ENCODE measurements around the gene RPS28.
A peak's percentile ranks its signal among the peaks of the same experiment; 100 is the strongest.
"Not testable (repeated sequence)": the region's sequence is repeated elsewhere in the genome, so short reads cannot be mapped to it uniquely, and the experiment has no call there.

The RPS28 gene

DNA sequence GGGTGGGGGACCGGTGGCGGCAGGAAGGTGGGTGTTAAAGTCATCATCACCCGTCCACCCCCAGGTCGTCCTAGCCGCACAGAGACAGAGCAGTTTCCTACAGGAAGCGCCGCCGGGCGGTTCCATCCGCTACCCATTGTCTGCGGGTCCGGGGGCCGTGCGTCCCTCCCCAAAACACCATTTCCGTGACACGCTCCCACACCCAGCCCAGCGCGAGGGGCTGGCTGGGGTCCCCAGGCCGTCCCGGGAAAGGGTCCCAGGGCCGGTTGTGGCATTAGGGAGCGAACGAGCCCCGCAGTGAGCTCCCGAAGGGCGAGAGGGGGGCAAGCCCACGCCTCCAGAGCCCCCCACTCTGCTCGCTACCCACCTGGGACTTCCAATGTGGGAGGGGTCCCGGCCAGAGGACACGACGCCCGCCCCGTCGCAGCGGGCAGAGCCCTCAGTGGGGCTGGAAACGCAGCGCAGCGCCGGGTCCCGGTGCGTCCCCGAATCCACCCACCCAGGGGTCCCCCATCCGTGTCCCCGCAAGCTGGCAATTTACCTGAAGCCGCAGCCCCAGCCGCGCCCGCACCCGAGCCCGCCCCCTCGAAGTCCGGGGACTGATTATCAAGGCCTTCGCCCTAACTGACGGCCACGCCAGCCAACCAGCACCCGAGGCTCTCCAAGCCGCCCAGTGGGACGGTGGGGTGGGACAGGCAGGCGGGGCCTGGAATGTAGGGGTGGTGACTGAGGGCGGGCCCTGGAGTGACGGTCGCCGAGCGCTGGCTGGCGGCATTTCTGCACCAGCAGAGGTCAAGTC is 21.6 kb downstream of the RPS28 start, which contains the start of gene KANK3:
Gene KANK3, minus strand, starts transcription at position 579 of the 799 bp plus-strand sequence. CDS start 5,434 bp downstream, outside the sequence.
- DNase-seq: peak; percentile 96

DNA sequence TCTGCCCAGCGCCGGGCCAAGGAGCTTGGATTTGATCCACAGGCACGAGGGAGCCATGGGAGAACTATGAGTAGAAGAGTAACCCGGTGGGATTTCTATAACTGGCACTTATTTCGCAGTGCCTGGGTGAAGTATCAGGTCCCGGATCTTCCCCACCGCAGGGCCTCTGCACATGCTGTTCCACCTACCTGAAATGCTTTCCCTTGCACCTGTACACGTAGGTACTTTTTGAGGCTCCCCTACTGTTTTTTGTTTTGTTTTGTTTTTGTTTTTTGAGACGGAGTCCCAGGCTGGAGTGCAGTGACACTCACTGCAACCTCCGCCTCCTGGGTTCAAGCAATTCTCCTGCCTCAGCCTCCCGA is 22.2 kb downstream of the RPS28 start:
- DNase-seq: no peak

DNA sequence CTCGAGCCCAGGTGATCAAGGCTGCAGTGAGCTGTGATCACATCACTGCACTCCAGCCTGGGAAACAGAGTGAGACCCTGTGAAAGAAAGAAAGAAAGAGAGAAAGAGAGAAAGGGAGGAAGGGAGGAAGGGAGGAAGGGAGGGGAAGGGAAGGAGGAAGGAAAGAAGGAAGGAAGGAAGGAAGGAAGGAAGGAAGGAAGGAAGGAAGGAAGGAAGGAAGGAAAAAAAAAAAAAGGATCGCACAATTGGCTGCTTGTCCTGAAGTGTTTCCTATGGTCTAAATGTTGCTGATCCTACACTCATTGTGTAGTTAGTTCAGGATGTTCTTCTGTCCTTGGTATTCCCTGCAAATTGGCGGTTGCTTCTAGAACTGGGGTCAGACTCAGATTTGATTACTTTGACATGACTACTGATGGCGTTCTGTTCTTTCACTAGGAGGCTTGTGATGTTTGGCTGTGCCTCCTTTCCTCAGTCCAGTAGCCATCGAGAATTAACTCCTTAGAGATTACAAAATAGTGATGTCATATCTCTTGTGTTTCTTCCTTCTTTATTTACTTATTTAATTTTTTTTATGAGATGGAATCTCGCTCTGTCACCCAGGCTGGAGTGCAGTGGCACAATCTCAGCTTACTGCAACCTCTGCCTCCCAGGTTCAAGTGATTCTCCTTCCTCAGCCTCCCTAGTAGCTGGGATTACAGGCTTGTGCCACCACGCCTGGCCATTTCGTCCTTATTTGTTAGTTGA is 28.5 kb downstream of the RPS28 start:
- not testable (repeated sequence) for DNase-seq

DNA sequence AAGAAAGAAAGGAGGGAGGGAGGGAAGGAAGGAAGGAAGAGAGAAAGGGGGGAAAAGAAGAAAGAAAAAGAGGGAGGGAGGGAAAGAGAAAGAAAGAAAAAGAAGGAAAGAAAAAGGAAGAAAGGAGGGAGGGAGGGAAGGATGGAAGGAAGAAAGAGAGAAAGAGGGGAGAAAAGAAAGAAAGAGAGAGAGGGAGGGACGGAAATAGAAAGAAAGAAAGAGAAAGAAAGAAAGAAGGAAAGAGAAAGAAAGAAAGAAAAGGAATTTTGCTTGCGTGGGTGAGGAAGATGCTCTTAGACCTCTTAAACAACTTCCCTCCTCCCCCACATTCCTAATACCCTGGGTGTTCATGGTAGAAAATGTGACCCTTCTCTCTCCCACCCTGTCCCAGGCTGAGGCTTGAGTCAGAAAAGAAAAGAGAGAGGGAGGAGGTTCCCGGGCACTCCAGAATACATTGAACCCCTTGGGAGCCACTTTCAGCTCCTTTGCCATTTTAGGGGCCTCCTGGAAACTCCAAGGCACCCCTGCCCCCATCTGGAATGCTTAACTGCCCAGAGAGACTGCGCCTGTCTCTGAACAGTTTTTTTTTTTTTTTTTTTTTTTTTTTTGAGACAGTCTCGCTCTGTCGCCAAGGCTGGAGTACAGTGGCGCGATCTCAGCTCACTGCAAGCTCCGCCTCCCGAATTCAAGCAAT is 31.0 kb downstream of the RPS28 start:
- no peak for DNase-seq

DNA sequence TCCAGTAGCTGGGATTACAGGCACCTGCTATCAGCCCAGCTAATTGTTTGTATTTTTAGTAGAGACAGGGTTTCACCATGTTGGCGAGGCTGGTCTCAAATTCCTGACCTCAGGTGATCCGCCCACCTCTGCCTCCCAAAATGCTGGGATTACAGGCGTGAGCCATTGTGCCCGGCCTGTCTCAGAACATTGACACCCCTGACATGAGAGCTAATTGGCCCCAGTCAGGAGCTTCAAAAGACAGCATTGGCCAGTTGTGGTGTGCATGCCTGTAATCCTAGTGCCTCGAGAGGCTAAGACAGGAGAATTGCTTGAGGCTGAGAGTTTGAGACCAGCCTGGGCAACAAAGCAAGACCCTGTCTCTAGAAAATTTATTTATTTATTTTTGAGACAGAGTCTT is 31.5 kb downstream of the RPS28 start:
- not testable (repeated sequence) for DNase-seq

DNA sequence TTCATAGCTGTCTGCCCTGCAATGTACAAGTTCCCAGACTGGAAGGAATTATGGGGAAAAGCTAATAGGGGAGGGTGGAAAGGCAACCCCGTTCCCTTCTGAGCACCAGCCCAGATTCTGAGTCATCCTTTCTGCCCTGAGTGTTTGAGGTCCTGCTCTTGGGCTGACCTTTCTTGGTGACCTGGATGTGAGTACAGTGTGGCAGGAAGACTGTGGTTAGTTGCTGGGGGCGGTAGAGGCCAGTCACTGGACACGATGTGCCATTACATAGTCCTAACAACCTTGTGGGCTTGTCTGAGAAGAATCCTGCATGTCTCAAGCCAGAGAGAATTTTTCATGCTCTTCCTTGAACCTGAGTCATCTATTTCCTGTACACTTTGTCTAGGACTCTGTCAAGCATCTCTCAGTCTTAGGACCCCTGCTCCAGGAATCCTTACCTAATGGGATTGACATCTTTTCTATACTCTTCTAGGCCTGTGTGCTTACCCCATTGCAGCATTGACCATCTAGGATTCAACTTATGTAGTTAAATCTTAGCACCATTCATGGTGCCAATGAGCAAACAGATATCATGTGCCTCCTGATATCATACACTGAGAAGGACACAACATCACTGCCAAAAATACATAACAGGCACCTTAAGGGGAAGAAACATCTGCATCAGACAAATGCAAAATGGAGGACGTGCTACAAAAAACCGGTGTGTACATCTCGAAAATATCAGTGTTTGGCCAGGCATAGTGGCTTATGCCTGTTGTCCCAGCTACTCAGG is 34.5 kb downstream of the RPS28 start:
- DNase-seq: peak; percentile 83

DNA sequence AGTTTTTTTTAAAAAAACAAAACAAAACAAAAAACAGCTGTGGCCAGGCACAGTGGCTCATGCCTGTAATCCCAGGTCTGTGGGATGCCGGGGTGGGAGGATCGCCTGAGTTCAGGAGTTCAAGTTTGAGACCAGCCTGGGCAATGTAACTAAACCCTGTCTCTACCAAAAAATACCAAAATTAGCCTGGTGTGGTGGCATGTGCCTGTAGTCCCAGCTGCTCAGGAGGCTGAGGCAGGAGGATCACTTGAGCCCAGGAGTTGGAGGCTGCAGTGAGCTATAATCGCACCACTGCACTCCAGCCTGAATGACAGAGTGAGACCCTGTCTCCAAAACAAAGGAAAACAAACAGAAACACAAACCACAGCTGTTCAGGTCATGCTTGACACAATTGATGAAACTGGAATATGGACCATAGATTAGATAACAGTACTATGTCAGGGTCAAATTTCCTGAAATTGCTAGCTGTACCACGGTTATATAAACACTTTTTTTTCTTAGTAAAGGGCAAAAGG is 35.8 kb downstream of the RPS28 start:
- DNase-seq: no peak

DNA sequence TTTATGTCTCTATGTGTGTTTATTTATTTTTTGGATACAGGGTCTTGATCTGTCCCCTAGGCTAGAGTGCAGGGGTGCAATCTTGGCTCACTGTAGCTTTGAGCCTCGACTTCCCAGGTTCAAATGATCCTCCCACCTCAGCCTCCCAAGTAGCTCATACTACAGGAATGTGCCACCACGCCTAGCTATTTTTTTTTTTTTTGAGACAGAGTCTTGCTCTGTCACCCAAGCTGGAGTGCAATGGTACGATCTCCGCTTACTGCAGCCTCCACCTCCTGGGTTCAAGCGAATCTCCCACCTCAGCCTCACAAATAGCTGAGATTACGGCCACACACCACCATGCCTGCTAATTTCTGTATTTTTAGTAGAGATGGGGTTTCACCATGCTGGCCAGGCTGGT is 37.7 kb downstream of the RPS28 start:
- DNase-seq: no peak

DNA sequence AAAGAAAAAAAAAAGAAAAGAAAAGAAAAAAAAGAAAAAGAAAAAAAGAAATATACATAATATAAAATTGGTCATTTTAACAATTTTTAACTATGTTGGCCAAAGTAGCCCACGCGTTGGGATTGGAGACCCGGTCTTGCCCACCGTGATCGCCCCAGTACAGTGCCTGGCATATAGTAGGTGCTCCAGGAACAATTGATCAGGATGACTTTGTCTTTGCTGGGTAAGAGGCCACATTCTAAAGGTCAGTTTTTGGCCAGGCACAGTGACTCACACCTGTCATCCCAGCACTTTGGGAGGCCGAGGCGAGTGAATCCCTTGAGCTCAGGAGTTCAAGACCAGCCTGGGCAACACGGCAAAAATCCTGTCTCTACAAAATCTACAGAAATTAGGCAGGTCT is 38.9 kb downstream of the RPS28 start:
- DNase-seq: no peak

DNA sequence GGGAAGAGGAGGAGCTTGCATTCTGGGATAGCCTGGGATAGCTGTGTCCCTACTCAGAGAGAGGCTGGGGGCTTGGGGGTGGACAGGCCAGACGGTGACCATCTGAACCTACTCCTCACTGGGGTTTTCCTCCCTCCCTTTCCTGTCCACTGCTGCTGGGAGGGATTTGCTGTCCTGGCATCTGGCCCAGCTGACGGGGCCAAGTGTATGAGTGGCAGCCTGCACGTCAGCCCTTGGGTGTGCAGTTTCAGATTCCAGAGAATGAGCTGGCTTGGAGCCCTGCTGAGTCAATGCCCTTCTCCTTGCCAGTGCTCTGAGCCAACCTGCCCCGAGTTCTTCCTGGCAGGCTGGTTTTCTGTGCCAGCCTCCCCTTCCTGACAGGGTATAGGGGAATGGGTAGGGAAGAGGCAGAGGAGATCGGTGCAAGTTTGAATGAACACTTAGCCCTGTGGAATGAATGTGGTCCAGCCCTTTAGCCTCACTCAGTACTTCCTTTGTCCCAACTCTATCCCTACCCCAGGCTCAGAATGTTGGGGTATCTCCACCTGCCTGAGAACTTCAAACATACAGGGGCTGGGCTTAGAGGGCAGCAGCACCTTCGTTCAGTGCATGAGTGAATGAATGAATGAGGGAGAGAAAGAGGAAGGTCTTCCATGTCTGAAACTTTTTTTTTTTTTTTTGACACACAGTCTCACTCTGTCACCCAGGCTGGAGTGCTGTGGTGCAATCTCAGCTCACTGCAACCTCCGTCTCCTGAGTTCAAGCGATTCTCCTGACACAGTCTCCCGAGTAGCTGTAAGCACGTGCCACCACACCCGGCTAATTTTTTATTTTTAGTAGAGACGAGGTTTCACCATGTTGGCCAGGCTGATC is 40.9 kb downstream of the RPS28 start:
- peak; percentile 72 for DNase-seq

DNA sequence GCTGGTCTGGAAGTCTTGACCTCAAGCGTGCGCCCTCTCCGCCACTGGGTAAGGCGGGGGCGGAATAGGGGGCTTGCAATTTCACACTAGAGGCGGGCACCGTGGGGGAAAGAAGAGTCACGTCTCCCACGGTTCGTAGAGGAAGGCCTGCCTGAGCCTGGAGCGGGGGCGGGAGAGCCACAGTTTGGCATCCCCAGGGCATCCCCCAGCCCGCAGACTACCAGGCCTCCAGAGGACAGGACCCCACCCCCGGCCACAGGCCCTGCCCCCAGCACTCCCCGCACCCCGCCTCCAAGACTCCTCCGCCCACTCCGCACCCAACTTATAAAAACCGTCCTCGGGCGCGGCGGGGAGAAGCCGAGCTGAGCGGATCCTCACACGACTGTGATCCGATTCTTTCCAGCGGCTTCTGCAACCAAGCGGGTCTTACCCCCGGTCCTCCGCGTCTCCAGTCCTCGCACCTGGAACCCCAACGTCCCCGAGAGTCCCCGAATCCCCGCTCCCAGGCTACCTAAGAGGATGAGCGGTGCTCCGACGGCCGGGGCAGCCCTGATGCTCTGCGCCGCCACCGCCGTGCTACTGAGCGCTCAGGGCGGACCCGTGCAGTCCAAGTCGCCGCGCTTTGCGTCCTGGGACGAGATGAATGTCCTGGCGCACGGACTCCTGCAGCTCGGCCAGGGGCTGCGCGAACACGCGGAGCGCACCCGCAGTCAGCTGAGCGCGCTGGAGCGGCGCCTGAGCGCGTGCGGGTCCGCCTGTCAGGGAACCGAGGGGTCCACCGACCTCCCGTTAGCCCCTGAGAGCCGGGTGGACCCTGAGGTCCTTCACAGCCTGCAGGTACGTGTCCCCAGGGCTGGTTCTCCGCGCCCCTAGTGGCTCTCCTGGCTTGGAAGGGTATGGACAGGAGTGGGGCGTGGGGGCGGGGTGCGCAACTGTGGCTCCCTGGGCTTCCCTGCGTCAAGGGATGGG is 42.8 kb downstream of the RPS28 start, which contains the start of gene ANGPTL4:
Gene ANGPTL4, plus strand, starts transcription at position 353 of the 969 bp plus-strand sequence. Its CDS starts 167 bp downstream, at position 520.
- no peak for DNase-seq

DNA sequence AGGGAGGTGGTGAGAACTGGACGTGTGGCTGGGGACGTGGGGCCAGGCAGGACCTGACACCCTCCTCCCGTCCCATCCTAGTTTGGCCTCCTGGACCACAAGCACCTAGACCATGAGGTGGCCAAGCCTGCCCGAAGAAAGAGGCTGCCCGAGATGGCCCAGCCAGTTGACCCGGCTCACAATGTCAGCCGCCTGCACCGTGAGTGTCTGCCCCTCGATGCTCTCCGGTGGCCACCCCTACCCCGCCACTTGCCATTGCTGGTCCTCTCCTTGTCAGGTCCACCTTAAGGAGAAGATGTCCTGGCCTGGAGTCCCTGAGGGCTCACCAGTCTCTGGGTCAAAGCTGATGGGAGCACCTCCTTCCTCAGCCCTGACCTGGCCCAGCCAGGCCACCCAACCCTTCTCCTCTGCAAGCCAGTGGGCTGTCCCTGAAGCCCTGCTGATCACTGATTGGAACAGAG is 44.9 kb downstream of the RPS28 start:
- no peak for DNase-seq

DNA sequence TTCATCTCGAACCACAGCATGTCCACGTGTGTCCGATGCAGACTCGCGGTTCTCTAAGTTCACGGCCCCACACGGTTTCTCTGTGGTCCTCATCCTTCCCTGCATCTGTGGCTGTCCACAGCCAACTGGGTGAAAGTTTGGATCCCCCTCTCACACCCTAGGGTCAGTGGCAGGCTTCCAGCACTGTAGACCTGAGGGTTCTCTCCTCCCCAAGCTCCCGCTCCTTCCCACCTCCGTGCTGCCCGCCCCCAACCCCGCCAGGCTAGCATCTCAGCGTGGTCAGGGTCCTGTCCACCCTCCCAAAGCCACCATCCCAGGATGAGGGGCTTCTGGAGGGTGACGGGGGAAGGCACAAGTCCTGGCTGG is 45.6 kb downstream of the RPS28 start:
- no peak for DNase-seq

DNA sequence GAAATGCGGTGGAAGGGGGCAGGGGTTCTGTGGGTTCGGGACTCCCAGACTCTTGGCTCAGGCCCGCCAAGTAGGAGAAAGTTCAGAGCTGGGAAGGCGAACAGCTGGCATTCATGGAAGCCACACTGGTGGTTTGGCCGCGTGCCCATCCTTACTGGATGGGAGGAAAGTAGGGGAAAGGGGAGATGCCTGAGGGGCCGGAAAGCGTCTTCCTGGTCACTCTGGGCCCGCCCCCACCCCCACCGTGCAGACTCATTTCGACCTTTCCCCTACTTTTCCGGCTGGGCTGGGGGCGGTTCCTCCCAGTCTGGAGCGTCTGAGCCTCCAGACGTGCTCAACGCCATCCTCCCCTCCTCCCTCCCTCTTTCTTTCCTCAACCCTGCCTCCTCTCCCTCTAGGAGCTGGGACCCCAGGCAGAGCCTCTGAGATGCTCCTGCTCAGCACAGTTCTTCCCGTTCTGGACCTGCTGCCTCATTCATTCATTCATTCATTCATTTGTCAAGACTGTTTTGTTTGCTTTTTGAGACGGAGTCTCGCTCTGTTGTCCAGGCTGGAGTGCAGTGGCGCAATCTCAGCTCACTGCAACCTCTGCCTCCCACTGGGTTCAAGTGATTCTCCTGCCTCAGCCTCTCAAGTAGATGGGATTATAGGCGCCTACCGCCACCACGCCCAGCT is 46.2 kb downstream of the RPS28 start:
- DNase-seq: no peak

DNA sequence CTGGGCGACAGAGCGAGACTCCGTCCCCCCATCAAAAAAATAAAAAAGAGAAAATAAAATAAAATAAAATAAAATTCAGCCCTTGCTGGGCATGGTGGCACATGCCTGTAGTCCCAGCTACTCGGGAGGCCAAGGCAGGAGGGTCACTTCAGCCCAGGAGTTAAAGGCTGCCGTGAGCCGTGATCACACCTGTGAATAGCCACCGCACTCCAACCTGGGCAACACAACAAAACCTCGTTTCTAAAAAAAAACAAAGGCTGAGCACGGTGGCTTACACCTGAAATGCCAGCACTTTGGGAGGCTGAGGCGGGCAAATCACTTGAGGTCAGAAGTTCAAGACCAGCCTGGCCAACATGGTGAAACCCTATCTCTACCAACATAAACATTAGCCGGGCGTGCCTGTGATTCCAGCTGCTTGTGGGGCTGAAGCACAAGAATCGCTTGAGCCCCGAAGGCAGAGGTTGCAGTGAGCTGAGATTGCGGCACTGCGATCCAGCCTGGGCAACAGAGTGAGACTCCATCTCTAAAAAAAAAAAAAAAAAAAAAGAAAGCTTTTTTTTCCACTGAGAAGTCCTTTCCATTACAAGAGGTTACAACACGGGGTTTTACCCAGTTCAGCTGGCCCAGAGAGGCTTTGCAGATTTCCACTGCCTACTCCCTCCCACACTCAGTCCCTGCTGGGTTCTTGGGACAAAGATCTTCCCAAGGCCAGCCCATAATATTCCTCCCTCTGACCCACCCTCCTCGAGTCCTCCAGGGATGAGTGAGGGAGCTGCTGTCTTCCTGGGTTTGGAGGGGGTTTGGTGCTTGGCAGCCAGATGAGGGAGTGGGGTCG is 49.1 kb downstream of the RPS28 start:
- no peak for DNase-seq

DNA sequence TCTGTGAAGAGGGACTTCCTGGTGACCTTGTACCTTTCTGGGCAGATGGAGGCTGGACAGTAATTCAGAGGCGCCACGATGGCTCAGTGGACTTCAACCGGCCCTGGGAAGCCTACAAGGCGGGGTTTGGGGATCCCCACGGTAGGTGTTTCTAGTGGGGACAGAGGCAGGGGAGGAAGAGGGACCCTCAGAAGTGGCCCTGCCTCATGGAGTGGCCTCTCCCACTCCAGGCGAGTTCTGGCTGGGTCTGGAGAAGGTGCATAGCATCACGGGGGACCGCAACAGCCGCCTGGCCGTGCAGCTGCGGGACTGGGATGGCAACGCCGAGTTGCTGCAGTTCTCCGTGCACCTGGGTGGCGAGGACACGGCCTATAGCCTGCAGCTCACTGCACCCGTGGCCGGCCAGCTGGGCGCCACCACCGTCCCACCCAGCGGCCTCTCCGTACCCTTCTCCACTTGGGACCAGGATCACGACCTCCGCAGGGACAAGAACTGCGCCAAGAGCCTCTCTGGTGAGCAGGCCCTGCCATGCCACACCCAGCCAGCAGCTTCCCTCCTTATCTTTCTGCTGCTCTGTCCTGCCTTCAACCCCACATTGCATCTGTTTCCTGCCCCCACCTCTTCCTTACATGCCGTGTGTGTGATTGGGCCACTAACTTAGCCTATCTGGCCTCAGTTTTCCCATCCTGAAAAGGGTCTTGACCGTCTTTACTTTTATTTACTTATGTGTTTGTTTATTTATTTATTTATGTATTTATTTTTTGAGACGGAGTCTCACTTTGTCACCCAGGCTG is 49.9 kb downstream of the RPS28 start:
- no peak for DNase-seq
